Mammary epithelial cell (primary cell): Measurements from ENCODE around the gene TTC39C.

Experiments used
- CTCF ChIP-seq, 2 donors: IDR thresholded peaks in 1 of 2; conservative IDR thresholded peaks in 1 of 2; 2 replicates each; pipeline ENCODE4 v1.5.1; 2011 to 2012; ENCODE audit warnings: inconsistent platforms in 2 of 2, low read length in 2 of 2, mild to moderate bottlenecking in 2 of 2, control low read depth in 1 of 2, low read depth in 1 of 2; ENCODE audit not compliant: insufficient read depth in 1 of 2; ENCODE audit errors: extremely low read depth in 1 of 2
- EZH2 ChIP-seq: IDR thresholded peaks from 2 replicates; pipeline ENCODE4 v1.6.1; 2012; ENCODE audit warnings: low read length, inconsistent platforms, borderline replicate concordance

GRCh38 chr18:24065906-24066305, 51.4 kb downstream of the TTC39C start:
- no peak for TF ChIP-seq CTCF (conservative IDR thresholded peaks at IDR 0.05 in 1 of 2, IDR thresholded peaks at IDR 0.05 in 1 of 2; ENCODE audit: extremely low read depth in 1 of 2, insufficient read depth in 1 of 2, low read depth in 1 of 2, low read length in 2 of 2)
- no peak for TF ChIP-seq EZH2
